Measurements from ENCODE around the gene PCSK4.

PCSK4 gene

GRCh38 chr19:1472231-1473084 is 17.7 kb downstream of the PCSK4 start:
- TF ChIP-seq CTCF (IDR thresholded peaks at IDR 0.05; ENCODE audit: low read depth, low read length) = no peak
- in situ Hi-C loops (cut with HindIII; ENCODE audit: low sequenced_read_pairs) = no loop called here
- no peak for DNase-seq (ENCODE audit: low read depth, low spot score)
- H3K4me3 ChIP-seq (ENCODE audit: low read depth, low read length) = no peak overlapping the region

GRCh38 chr19:1471515-1472160 is 18.5 kb downstream of the PCSK4 start:
- in situ Hi-C loops (cut with HindIII; ENCODE audit: low sequenced_read_pairs) = no loop called here
- no peak for TF ChIP-seq CTCF (IDR thresholded peaks at IDR 0.05; ENCODE audit: low read depth, low read length)
- H3K4me3 ChIP-seq (ENCODE audit: low read depth, low read length) = no peak overlapping the region
- no peak for DNase-seq (ENCODE audit: low read depth, low spot score)

- no peak overlapping the region for H3K4me3 ChIP-seq (ENCODE audit: low read depth, low read length)
- no peak for TF ChIP-seq CTCF (IDR thresholded peaks at IDR 0.05; ENCODE audit: low read depth, low read length)
- no peak for DNase-seq (ENCODE audit: low read depth, low spot score)
- in situ Hi-C loops (cut with HindIII; ENCODE audit: low sequenced_read_pairs) = no loop called here
Observed at GRCh38 chr19:1471010-1471514, 19.1 kb downstream of the PCSK4 start.

GRCh38 chr19:1470305-1471009 is 19.7 kb downstream of the PCSK4 start:
- H3K4me3 ChIP-seq (ENCODE audit: low read depth, low read length) = no peak overlapping the region
- DNase-seq (ENCODE audit: low read depth, low spot score) = no peak
- no peak for TF ChIP-seq CTCF (IDR thresholded peaks at IDR 0.05; ENCODE audit: low read depth, low read length)
- in situ Hi-C loops (cut with HindIII; ENCODE audit: low sequenced_read_pairs) = no loop called here

GRCh38 chr19:1470055-1470304 is 20.2 kb downstream of the PCSK4 start:
- no peak for TF ChIP-seq CTCF (IDR thresholded peaks at IDR 0.05; ENCODE audit: low read depth, low read length)
- in situ Hi-C loops (cut with HindIII; ENCODE audit: low sequenced_read_pairs) = no loop called here
- H3K4me3 ChIP-seq (ENCODE audit: low read depth, low read length) = no peak overlapping the region
- no peak for DNase-seq (ENCODE audit: low read depth, low spot score)

DNA sequence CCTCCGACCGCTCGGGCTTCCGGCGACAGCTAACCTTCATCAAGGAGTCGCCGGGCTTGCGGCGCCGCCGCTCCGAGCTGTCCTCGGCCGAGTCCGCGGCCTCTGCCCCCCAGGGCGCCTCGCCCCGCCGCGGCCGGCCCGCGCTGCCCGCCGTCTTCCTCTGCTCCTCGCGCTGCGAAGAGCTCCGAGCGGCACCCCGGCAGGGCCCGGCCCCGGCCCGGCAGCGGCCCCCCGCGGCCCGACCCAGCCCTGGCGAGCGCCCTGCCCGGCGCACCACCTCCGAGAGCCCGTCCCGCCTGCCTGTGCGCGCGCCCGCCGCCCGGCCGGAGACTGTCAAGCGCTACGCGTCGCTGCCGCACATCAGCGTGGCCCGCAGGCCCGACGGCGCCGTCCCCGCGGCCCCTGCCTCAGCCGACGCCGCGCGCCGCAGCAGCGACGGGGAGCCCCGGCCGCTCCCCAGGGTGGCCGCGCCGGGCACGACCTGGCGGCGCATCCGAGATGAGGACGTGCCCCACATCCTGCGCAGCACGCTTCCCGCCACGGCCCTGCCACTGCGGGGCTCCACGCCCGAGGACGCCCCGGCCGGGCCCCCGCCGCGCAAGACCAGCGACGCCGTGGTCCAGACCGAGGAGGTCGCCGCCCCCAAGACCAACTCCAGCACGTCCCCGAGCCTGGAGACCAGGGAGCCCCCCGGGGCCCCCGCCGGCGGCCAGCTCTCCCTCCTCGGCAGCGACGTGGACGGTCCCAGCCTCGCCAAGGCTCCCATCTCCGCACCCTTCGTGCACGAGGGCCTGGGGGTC is 20.7 kb downstream of the PCSK4 start:
- in situ Hi-C loops (cut with HindIII; ENCODE audit: low sequenced_read_pairs) = no loop called here
- TF ChIP-seq CTCF (IDR thresholded peaks at IDR 0.05; ENCODE audit: low read depth, low read length) = no peak
- no peak for DNase-seq (ENCODE audit: low read depth, low spot score)
- no peak overlapping the region for H3K4me3 ChIP-seq (ENCODE audit: low read depth, low read length)

All from astrocyte of the spinal cord (primary cell).